ENCODE measurements around the gene SLK. TPM values are rescaled to one million over a fixed set of nuclear protein-coding genes. Genes with fewer than 3 reads are reported as not detected.

Gene SLK
- total and polyA plus RNA-seq, 12 donors: 6.7 to 75.4 (median 30.6) TPM

DNA sequence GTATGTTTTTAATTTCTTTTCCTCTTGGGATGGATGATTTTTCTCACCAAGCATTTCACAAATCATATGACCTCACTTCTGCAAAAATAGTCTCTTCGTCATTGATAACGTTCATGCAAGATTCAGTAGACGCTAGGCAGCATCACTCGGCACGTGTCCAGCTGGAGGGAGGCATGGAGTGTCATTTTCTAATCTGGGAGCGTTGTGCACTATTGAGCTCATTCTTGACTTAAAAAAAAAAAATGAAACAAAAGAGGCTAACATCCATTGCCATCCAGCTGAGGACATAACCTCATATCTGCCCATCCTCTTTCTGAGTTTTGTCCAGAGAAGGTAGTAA, 62.6 kb downstream of the SLK start:
- Histone ChIP-seq H3K9me3 (replicated peaks in 1 of 3) (no peaks in the 10 kb centered on the region), H3K36me3 (replicated peaks in 1 of 2) (peaks cover 0 to 30% of the 10 kb centered on the region in 2 donors), H3K27me3 (no peaks in the 10 kb centered on the region), H3K4me3 (no peak overlapping the region), H3K4me1 (replicated peaks in 1 of 2) (no peaks in the 10 kb centered on the region), H3K27ac (no peak overlapping the region)
- TF ChIP-seq, protein P1, sequence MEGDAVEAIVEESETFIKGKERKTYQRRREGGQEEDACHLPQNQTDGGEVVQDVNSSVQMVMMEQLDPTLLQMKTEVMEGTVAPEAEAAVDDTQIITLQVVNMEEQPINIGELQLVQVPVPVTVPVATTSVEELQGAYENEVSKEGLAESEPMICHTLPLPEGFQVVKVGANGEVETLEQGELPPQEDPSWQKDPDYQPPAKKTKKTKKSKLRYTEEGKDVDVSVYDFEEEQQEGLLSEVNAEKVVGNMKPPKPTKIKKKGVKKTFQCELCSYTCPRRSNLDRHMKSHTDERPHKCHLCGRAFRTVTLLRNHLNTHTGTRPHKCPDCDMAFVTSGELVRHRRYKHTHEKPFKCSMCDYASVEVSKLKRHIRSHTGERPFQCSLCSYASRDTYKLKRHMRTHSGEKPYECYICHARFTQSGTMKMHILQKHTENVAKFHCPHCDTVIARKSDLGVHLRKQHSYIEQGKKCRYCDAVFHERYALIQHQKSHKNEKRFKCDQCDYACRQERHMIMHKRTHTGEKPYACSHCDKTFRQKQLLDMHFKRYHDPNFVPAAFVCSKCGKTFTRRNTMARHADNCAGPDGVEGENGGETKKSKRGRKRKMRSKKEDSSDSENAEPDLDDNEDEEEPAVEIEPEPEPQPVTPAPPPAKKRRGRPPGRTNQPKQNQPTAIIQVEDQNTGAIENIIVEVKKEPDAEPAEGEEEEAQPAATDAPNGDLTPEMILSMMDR (IDR thresholded peaks at IDR 0.05): no peak
- no peak for TF ChIP-seq POLR2A (IDR thresholded peaks at IDR 0.05)
- intact Hi-C loops (cut with DNase I): no loop called here
- WGBS, 4 donors: 84 to 88% (median 86%) methylated on average over 6 of the region's 6 CpGs
- DNase-seq: peak in 1 of 7 donors; percentile 13

DNA sequence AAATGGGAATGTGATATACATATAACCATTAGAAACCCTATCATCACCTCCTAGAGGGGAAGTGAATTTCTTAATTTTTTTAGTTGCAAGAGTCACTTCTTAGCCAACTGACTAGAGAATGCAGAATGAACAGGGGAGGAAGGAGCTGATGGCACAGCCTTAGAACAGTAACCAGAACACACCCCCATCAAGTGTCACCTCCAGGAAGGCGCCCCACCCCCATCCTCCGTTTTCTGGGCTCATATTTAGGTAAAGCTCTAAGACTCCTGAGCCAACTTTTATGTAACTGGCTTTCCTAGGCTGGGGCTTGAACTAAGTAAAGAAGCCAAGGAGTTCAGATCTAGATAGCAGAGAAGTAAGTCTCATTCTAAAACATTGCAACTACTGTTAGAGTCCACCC, 64.7 kb downstream of the SLK start:
- H3K27me3 ChIP-seq: no peaks in the 10 kb centered on the region
- peaks cover 0 to 13% of the 10 kb centered on the region in 2 donors for H3K36me3 ChIP-seq (replicated peaks in 1 of 2)
- H3K4me3 ChIP-seq: no peak overlapping the region
- intact Hi-C loops (cut with DNase I): no loop called here
- no peak overlapping the region for H3K27ac ChIP-seq
- H3K4me1 ChIP-seq (replicated peaks in 1 of 2): no peaks in the 10 kb centered on the region
- WGBS, 4 donors: 86 to 100% (median 91%) methylated on average over 2 of the region's 2 CpGs
- H3K9me3 ChIP-seq (replicated peaks in 1 of 3): no peaks in the 10 kb centered on the region
- TF ChIP-seq, protein P1 (IDR thresholded peaks at IDR 0.05): no peak
- TF ChIP-seq POLR2A (IDR thresholded peaks at IDR 0.05): no peak
- peak in 1 of 7 donors; percentile 43 for DNase-seq

DNA sequence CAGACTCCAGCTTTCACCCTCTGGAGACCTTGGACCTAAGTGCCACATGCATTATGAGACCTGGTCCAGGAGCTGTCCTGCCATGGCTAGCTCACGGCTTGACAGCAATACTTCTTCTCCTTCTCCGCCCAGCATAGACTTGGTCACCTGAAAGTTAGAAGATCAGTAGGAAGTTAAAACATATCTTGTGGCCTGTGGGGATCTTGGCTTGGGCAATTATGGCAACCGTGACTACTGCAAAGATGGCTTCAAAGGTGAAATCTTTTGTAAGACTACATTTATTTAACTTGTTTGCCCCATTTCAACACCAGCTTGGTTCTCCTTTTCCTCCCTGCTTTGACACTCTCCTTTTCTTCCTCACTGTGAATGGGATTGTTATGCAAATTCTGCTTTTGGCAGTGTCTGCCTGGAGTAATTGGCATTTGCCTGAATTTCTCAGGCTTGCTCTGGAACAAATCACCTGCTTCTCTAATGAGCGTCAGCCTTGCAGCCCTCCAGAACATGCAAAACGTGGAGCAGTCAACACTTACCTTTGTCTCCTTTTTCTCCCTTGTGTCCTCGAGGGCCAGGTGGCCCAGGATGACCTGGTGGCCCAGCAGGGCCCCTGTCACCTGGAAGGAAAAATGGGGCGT, 65.3 kb downstream of the SLK start:
- Histone ChIP-seq H3K27ac (no peak overlapping the region), H3K36me3 (replicated peaks in 1 of 2) (peaks cover 0 to 13% of the 10 kb centered on the region in 2 donors), H3K4me1 (replicated peaks in 1 of 2) (no peaks in the 10 kb centered on the region), H3K9me3 (replicated peaks in 1 of 3) (no peaks in the 10 kb centered on the region), H3K27me3 (no peaks in the 10 kb centered on the region), H3K4me3 (no peak overlapping the region)
- 84 to 89% (median 87%) methylated on average over 7 of the region's 7 CpGs for WGBS, 4 donors
- intact Hi-C loops (cut with DNase I): no loop called here
- TF ChIP-seq, protein P1 (IDR thresholded peaks at IDR 0.05): no peak
- no peak for TF ChIP-seq POLR2A (IDR thresholded peaks at IDR 0.05)
- DNase-seq: peak in 1 of 7 donors; percentile 44

DNA sequence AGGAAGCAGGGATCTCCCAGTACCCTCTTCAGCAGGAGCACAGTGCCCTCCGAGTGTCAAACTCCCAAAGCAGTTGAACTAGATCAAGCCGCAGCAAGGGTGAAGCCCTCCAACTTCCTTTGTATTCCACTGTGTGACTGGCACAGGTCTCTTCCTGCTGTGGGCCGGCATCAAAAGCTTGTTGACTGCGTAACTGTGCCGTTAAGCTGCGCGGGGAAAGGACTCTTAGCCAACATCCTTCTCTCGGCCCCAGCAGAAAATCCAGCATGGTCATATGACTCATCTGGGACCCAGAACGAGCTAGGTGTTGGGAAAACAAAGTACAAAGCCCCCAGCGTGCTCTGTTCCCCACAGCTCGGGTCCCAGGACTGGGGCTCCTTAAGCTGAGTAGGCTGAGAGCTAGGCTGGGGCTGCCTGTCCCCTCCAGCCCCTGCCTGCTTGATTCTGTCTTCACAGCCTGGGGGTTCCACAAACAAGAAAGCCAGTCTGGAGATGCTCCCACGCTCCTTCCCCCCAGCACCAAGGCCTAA, 66.5 kb downstream of the SLK start:
- 62 to 84% (median 76%) methylated on average over 11 to 12 of the region's 12 CpGs for WGBS, 4 donors
- Histone ChIP-seq H3K27ac (no peak overlapping the region), H3K4me1 (replicated peaks in 1 of 2) (no peaks in the 10 kb centered on the region), H3K27me3 (no peaks in the 10 kb centered on the region), H3K9me3 (replicated peaks in 1 of 3) (no peaks in the 10 kb centered on the region), H3K4me3 (no peak overlapping the region), H3K36me3 (replicated peaks in 1 of 2) (peaks cover 0 to 5% of the 10 kb centered on the region in 2 donors)
- intact Hi-C loops (cut with DNase I): no loop called here
- TF ChIP-seq, protein P1 (IDR thresholded peaks at IDR 0.05): no peak
- TF ChIP-seq POLR2A (IDR thresholded peaks at IDR 0.05): no peak
- peak in 2 of 7 donors; percentile 13 to 30 for DNase-seq
